ENCODE measurements around the gene TMEM164.
"Not testable (repeated sequence)": the region's sequence is repeated elsewhere in the genome, so short reads cannot be mapped to it uniquely, and the experiment has no call there.

The TMEM164 gene

DNA sequence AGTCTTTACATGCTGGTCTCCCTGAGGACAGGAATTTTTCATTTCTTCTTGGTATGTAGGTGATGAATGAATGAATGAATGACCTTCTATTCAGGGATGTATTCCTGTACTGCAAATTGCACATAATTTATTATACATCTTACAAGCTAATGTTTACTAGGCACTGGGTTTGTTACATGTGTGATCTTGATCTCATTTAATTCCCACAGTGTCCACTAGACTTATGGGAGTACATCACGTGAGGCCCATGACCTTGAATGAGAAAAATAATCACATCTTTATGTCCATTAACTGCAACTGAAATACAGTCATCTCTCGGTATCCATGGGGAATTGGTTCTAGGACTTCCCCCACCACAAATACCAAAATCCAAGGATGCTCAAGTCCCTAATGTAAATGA is 150.3 kb downstream of the TMEM164 start:
- H3K27me3 ChIP-seq (replicated peaks in 2 of 5; ENCODE audit: control insufficient read depth in 4 of 5, insufficient read depth in 5 of 5, low read length in 4 of 5): no peaks in the 10 kb centered on the region
- H3K27ac ChIP-seq (ENCODE audit: insufficient read depth in 1 of 2, low read depth in 1 of 2, low read length in 2 of 2, poor library complexity in 1 of 2, severe bottlenecking in 2 of 2): no peak overlapping the region
- no peaks in the 10 kb centered on the region for H3K9me3 ChIP-seq (ENCODE audit: control extremely low read depth in 1 of 5, control insufficient read depth in 4 of 5, insufficient read depth in 2 of 5, low read depth in 1 of 5, low read length in 4 of 5)
- H3K4me3 ChIP-seq (ENCODE audit: control insufficient read depth in 1 of 7, extremely low read depth in 1 of 7, insufficient read depth in 4 of 7, low read depth in 2 of 7, low read length in 6 of 7): no peak overlapping the region
- peaks cover 0 to 2% (median 0%) of the 10 kb centered on the region in 4 experiments for H3K4me1 ChIP-seq (ENCODE audit: control extremely low read depth in 1 of 4, control insufficient read depth in 4 of 4, insufficient read depth in 4 of 4, low read length in 3 of 4)
- CTCF ChIA-PET: interaction anchor here (1.0 to 2.6 kb wide), 3 partner anchors 146 to 260 kb away, joined by 3 to 8 read pairs (median 7); no protein-coding TSS in a partner anchor
- POLR2A ChIA-PET: no interaction called here
- no CpG with 5 or more reads among the region's 2 CpGs for WGBS (ENCODE audit: insufficient coverage)
- peaks cover 0 to 9% (median 1%) of the 10 kb centered on the region in 4 experiments for H3K36me3 ChIP-seq (ENCODE audit: control insufficient read depth in 4 of 4, insufficient read depth in 4 of 4, low read length in 3 of 4)
- DNase-seq: no peak

DNA sequence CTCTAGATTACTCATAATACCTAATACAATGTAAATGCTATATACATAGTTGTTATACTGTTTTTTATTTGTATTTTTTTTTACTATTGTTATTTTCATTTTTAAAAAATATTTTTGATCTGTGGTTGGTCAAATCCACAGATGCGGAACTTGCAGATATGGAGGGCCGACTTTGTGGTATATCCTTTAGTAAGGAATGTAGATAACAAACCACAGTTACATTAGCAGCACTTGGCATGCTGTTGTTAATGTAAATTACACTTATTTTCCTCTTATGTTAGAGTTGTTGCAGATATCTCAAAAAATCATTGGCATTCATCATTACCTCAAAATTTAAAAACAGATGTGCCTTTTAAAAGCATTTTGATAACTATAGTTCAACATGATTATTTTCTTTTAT is 151.0 kb downstream of the TMEM164 start:
- POLR2A ChIA-PET: no interaction called here
- Histone ChIP-seq H3K9me3 (ENCODE audit: control extremely low read depth in 1 of 5, control insufficient read depth in 4 of 5, insufficient read depth in 2 of 5, low read depth in 1 of 5, low read length in 4 of 5) (no peaks in the 10 kb centered on the region), H3K27ac (ENCODE audit: insufficient read depth in 1 of 2, low read depth in 1 of 2, low read length in 2 of 2, poor library complexity in 1 of 2, severe bottlenecking in 2 of 2) (no peak overlapping the region), H3K4me3 (ENCODE audit: control insufficient read depth in 1 of 7, extremely low read depth in 1 of 7, insufficient read depth in 4 of 7, low read depth in 2 of 7, low read length in 6 of 7) (no peak overlapping the region), H3K27me3 (replicated peaks in 2 of 5; ENCODE audit: control insufficient read depth in 4 of 5, insufficient read depth in 5 of 5, low read length in 4 of 5) (no peaks in the 10 kb centered on the region), H3K36me3 (ENCODE audit: control insufficient read depth in 4 of 4, insufficient read depth in 4 of 4, low read length in 3 of 4) (peaks cover 0 to 9% (median under 1%) of the 10 kb centered on the region in 4 experiments), H3K4me1 (ENCODE audit: control extremely low read depth in 1 of 4, control insufficient read depth in 4 of 4, insufficient read depth in 4 of 4, low read length in 3 of 4) (peaks cover 0 to 2% (median 0%) of the 10 kb centered on the region in 4 experiments)
- CTCF ChIA-PET: interaction anchor here (2.6 kb wide), 1 partner anchor 257 kb away, joined by 7 read pairs; no protein-coding TSS in a partner anchor
- no CpG with 5 or more reads among the region's 2 CpGs for WGBS (ENCODE audit: insufficient coverage)
- peak in 1 of 3 donors; percentile 21 for DNase-seq

DNA sequence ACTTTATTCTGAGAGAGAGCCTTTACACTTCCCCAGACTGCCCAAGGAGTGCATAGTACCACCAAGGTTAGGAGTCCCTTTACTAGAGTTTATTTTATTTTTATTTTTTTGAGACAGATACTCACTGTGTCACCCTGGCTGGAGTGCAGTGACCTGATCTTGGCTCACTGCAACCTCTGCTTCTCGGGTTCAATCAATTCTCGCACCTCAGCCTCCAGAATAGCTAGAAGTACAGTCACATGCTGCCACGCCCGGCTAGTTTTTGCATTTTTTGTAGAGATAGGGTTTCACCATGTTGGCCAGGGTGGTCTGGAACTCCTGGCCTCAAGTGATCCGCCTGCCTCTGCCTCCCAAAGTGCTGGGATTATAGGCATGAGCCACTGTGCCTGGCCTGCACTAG is 151.4 kb downstream of the TMEM164 start:
- H3K4me1 ChIP-seq (ENCODE audit: control extremely low read depth in 1 of 4, control insufficient read depth in 4 of 4, insufficient read depth in 4 of 4, low read length in 3 of 4); H3K27me3 ChIP-seq (replicated peaks in 2 of 5; ENCODE audit: control insufficient read depth in 4 of 5, insufficient read depth in 5 of 5, low read length in 4 of 5); POLR2A ChIA-PET; H3K4me3 ChIP-seq (ENCODE audit: control insufficient read depth in 1 of 7, extremely low read depth in 1 of 7, insufficient read depth in 4 of 7, low read depth in 2 of 7, low read length in 6 of 7); H3K9me3 ChIP-seq (ENCODE audit: control extremely low read depth in 1 of 5, control insufficient read depth in 4 of 5, insufficient read depth in 2 of 5, low read depth in 1 of 5, low read length in 4 of 5); H3K36me3 ChIP-seq (ENCODE audit: control insufficient read depth in 4 of 4, insufficient read depth in 4 of 4, low read length in 3 of 4); DNase-seq; H3K27ac ChIP-seq (ENCODE audit: insufficient read depth in 1 of 2, low read depth in 1 of 2, low read length in 2 of 2, poor library complexity in 1 of 2, severe bottlenecking in 2 of 2): not testable (repeated sequence)
- 82% methylated on average over 5 of the region's 5 CpGs for WGBS (ENCODE audit: insufficient coverage)
- CTCF ChIA-PET: interaction anchor here (1.2 to 14.8 kb wide), 3 partner anchors 7 to 275 kb away, joined by 3 to 366 read pairs (median 14); no protein-coding TSS in a partner anchor

DNA sequence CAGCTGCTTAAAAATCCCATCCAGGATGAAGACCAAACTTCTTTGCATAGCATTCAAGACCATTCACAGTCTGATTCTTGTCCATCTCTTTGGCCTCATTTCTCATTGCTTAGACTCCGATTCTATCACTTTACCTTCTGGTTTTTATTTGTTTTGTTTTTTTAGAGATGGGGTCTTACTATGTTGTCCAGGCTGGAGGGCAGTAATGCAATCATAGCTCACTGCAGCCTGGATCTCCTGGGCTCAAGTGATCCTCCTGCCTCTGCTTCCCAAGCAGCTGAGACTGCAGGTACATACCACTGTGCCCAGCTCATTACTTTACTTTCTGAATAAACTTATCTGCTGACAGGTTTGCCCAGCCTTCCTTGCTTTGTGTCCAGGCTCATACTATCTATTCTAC is 152.8 kb downstream of the TMEM164 start:
- Histone ChIP-seq H3K9me3 (ENCODE audit: control extremely low read depth in 1 of 5, control insufficient read depth in 4 of 5, insufficient read depth in 2 of 5, low read depth in 1 of 5, low read length in 4 of 5) (no peaks in the 10 kb centered on the region), H3K27me3 (replicated peaks in 2 of 5; ENCODE audit: control insufficient read depth in 4 of 5, insufficient read depth in 5 of 5, low read length in 4 of 5) (no peaks in the 10 kb centered on the region), H3K4me1 (ENCODE audit: control extremely low read depth in 1 of 4, control insufficient read depth in 4 of 4, insufficient read depth in 4 of 4, low read length in 3 of 4) (peaks cover 0 to 2% (median 0%) of the 10 kb centered on the region in 4 experiments), H3K36me3 (ENCODE audit: control insufficient read depth in 4 of 4, insufficient read depth in 4 of 4, low read length in 3 of 4) (peaks cover 0 to 4% (median 0%) of the 10 kb centered on the region in 4 experiments), H3K4me3 (ENCODE audit: control insufficient read depth in 1 of 7, extremely low read depth in 1 of 7, insufficient read depth in 4 of 7, low read depth in 2 of 7, low read length in 6 of 7) (no peak overlapping the region), H3K27ac (ENCODE audit: insufficient read depth in 1 of 2, low read depth in 1 of 2, low read length in 2 of 2, poor library complexity in 1 of 2, severe bottlenecking in 2 of 2) (no peak overlapping the region)
- CTCF ChIA-PET: interaction anchor here (1.2 to 14.8 kb wide), 3 partner anchors 8 to 257 kb away, joined by 4 to 366 read pairs (median 14); no protein-coding TSS in a partner anchor
- no peak for DNase-seq
- POLR2A ChIA-PET: no interaction called here
- no CpG with 5 or more reads among the region's 1 CpG for WGBS (ENCODE audit: insufficient coverage)

DNA sequence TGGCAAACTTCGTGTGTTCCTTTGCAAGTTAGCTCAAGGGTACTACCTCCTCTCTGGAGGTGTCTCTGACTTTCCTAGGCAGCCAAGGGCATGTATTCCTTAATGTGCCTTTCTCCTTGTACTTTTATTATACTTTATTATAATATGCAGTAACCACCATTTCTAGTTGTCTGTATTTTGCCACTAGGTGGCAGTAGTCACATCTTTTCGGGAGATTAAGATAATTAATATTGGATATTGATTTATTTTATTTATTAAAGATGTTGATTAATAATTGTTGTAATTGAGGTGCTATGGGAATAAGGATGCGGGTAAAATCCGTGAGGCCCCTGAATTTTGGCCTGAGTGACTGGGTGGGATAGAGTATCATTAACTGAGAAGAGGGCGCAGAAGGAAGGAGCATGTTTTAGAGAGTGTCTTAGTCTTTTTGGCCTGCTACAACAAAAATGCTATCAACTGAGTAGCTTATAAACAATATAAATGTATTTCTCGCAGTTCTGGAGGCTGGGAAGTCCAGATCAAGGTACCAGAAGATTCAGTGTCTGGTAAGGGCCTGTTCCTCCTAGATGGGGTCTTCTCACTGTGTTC is 153.3 kb downstream of the TMEM164 start:
- ChIA-PET POLR2A (no interaction called here), CTCF (interaction anchor here (0.6 to 14.8 kb wide), 4 partner anchors 9 to 256 kb away, joined by 3 to 366 read pairs (median 9); no protein-coding TSS in a partner anchor)
- H3K27me3 ChIP-seq (replicated peaks in 2 of 5; ENCODE audit: control insufficient read depth in 4 of 5, insufficient read depth in 5 of 5, low read length in 4 of 5): no peaks in the 10 kb centered on the region
- H3K9me3 ChIP-seq (ENCODE audit: control extremely low read depth in 1 of 5, control insufficient read depth in 4 of 5, insufficient read depth in 2 of 5, low read depth in 1 of 5, low read length in 4 of 5): no peaks in the 10 kb centered on the region
- no peak overlapping the region for H3K4me3 ChIP-seq (ENCODE audit: control insufficient read depth in 1 of 7, extremely low read depth in 1 of 7, insufficient read depth in 4 of 7, low read depth in 2 of 7, low read length in 6 of 7)
- H3K4me1 ChIP-seq (ENCODE audit: control extremely low read depth in 1 of 4, control insufficient read depth in 4 of 4, insufficient read depth in 4 of 4, low read length in 3 of 4): peaks cover 0 to 2% (median 0%) of the 10 kb centered on the region in 4 experiments
- peak in 2 of 3 donors; percentile 18 to 24 for DNase-seq
- WGBS (ENCODE audit: insufficient coverage): no CpG with 5 or more reads among the region's 6 CpGs
- H3K36me3 ChIP-seq (ENCODE audit: control insufficient read depth in 4 of 4, insufficient read depth in 4 of 4, low read length in 3 of 4): peaks cover 0 to 4% (median 0%) of the 10 kb centered on the region in 4 experiments
- H3K27ac ChIP-seq (ENCODE audit: insufficient read depth in 1 of 2, low read depth in 1 of 2, low read length in 2 of 2, poor library complexity in 1 of 2, severe bottlenecking in 2 of 2): no peak overlapping the region

DNA sequence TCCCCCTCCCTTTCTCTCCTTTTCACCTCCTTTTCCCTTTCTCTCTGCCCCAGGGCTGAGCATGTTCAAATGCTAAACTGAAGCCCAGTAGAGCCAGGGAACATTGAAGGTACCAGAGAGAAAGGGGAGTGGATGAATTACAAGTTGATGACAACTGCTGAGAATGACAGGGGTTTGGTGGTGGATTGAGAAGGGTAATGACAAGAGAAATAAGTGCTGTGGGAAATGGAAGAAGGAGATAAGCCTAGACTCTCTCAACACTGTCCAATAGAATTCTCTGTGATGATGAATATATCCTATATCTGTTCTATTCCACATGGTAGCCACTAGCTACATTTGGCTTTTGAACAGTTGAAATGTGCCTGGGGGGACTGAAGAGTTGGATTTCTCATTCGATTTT is 154.5 kb downstream of the TMEM164 start:
- peaks cover 0 to 2% (median 0%) of the 10 kb centered on the region in 4 experiments for H3K4me1 ChIP-seq (ENCODE audit: control extremely low read depth in 1 of 4, control insufficient read depth in 4 of 4, insufficient read depth in 4 of 4, low read length in 3 of 4)
- no peak for DNase-seq
- H3K27me3 ChIP-seq (replicated peaks in 2 of 5; ENCODE audit: control insufficient read depth in 4 of 5, insufficient read depth in 5 of 5, low read length in 4 of 5): no peaks in the 10 kb centered on the region
- H3K4me3 ChIP-seq (ENCODE audit: control insufficient read depth in 1 of 7, extremely low read depth in 1 of 7, insufficient read depth in 4 of 7, low read depth in 2 of 7, low read length in 6 of 7): no peak overlapping the region
- H3K36me3 ChIP-seq (ENCODE audit: control insufficient read depth in 4 of 4, insufficient read depth in 4 of 4, low read length in 3 of 4): peaks cover 0 to 4% (median 0%) of the 10 kb centered on the region in 4 experiments
- no peaks in the 10 kb centered on the region for H3K9me3 ChIP-seq (ENCODE audit: control extremely low read depth in 1 of 5, control insufficient read depth in 4 of 5, insufficient read depth in 2 of 5, low read depth in 1 of 5, low read length in 4 of 5)
- no peak overlapping the region for H3K27ac ChIP-seq (ENCODE audit: insufficient read depth in 1 of 2, low read depth in 1 of 2, low read length in 2 of 2, poor library complexity in 1 of 2, severe bottlenecking in 2 of 2)
- CTCF ChIA-PET: interaction anchor here (3.3 to 14.8 kb wide), 2 partner anchors 10 to 255 kb away, joined by 14 to 366 read pairs; no protein-coding TSS in a partner anchor
- 75% methylated on average over 1 of the region's 1 CpG for WGBS (ENCODE audit: insufficient coverage)
- POLR2A ChIA-PET: no interaction called here

DNA sequence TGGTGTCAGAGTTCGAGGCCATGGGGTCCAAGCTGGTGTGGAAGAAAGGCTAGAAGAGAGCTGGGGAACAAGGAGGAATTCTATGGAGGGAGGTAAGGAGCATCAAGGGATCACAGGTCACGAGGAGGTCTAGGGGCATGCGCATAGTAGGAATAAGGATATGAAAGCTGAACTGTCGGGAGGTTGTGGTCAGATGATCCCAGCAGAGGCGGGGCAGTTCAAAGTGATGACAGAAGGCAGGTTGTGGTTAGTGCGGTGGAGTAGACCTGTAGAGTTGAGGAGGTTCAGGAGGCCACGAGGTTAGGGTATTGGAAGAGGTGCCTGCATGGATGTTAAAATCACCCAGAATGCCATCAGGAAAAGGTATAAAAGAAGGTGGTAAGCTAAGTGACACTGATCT is 156.3 kb downstream of the TMEM164 start:
- DNase-seq: no peak
- peaks cover 0 to 2% (median 0%) of the 10 kb centered on the region in 4 experiments for H3K4me1 ChIP-seq (ENCODE audit: control extremely low read depth in 1 of 4, control insufficient read depth in 4 of 4, insufficient read depth in 4 of 4, low read length in 3 of 4)
- H3K4me3 ChIP-seq (ENCODE audit: control insufficient read depth in 1 of 7, extremely low read depth in 1 of 7, insufficient read depth in 4 of 7, low read depth in 2 of 7, low read length in 6 of 7): no peak overlapping the region
- H3K9me3 ChIP-seq (ENCODE audit: control extremely low read depth in 1 of 5, control insufficient read depth in 4 of 5, insufficient read depth in 2 of 5, low read depth in 1 of 5, low read length in 4 of 5): no peaks in the 10 kb centered on the region
- no peaks in the 10 kb centered on the region for H3K36me3 ChIP-seq (ENCODE audit: control insufficient read depth in 4 of 4, insufficient read depth in 4 of 4, low read length in 3 of 4)
- ChIA-PET CTCF (interaction anchor here (1.3 to 14.8 kb wide), 2 partner anchors 11 to 253 kb away, joined by 5 to 366 read pairs; no protein-coding TSS in a partner anchor), POLR2A (no interaction called here)
- H3K27me3 ChIP-seq (replicated peaks in 2 of 5; ENCODE audit: control insufficient read depth in 4 of 5, insufficient read depth in 5 of 5, low read length in 4 of 5): no peaks in the 10 kb centered on the region
- WGBS (ENCODE audit: insufficient coverage): 73% methylated on average over 7 of the region's 7 CpGs
- H3K27ac ChIP-seq (ENCODE audit: insufficient read depth in 1 of 2, low read depth in 1 of 2, low read length in 2 of 2, poor library complexity in 1 of 2, severe bottlenecking in 2 of 2): peak overlapping the region in 1 of 2 experiments; percentile 8
